GM12878 (cell line): ENCODE results near the gene LUZP2. TPM values are rescaled to one million over a fixed set of nuclear protein-coding genes. Genes with fewer than 3 reads are reported as not detected.

ENCODE experiments used
- ATAC-seq: fragments of 200-7000 bp; cut with Tn5 transposase; 3 replicates; pipeline ENCODE4 v1.9.1; 2020; ENCODE audit warnings: mild to moderate bottlenecking, moderate library complexity
- BruUV-seq: library from RNA; stranded (reverse); fragments of 400-500 nt; replicated peaks from 2 replicates; lab custom pipeline; 2021; lab: Mats Ljungman, UMichigan
- CTCF ChIA-PET: fragments of 300-600 bp; sonication (Branson Sonifier 250); formaldehyde crosslinking; extraction: SDS; loops from one replicate; lab custom pipeline; 2021; ENCODE audit warnings: inconsistent platforms; lab: Yijun Ruan, JAX
- POLR2A ChIA-PET: fragments of 350-600 bp; formaldehyde crosslinking; extraction: SDS; loops from one replicate; lab custom pipeline; 2021; ENCODE audit warnings: inconsistent platforms; lab: Charles Lee
- RAD21 ChIA-PET: fragments of 300-600 bp; sonication (Branson Sonifier 250); formaldehyde crosslinking; loops from one replicate; lab custom pipeline; 2023; ENCODE audit warnings: antibody characterized with exemption; ENCODE audit not compliant: unreplicated experiment; lab: Charles Lee
- SMC1A ChIA-PET: fragments of 300-600 bp; sonication (Branson Sonifier 250); formaldehyde crosslinking; loops from one replicate; lab custom pipeline; 2023; ENCODE audit not compliant: unreplicated experiment, uncharacterized antibody; lab: Charles Lee
- DNase-seq: peaks from one replicate; pipeline ENCODE4 v3.0.0-alpha.2; 2011; ENCODE audit warnings: low read depth, low spot score
- FAIRE-seq: peaks from 3 replicates; lab custom pipeline; 2011; peaks lifted over from hg19 to GRCh38; lab: Jason Lieb, UNC
- H2AFZ ChIP-seq: 2 replicates; pipeline ENCODE4 v1.6.0; 2011; ENCODE audit warnings: low read depth, low read length, control low read depth; ENCODE audit not compliant: control insufficient read depth
- H3K27ac ChIP-seq: 2 replicates; pipeline ENCODE4 v1.5.1; 2011; ENCODE audit warnings: control low read depth; ENCODE audit not compliant: control insufficient read depth, insufficient read depth
- H3K27me3 ChIP-seq, 2 experiments: replicated peaks in 1 of 2; 2 replicates each; pipeline versions ENCODE4 v1.6.0 to v1.6.1; 2011; ENCODE audit warnings: low read length in 1 of 2; ENCODE audit not compliant: control insufficient read depth in 2 of 2, insufficient read depth in 2 of 2
- H3K36me3 ChIP-seq, 2 experiments: 2 replicates each; pipeline ENCODE4 v1.5.1; 2011; ENCODE audit warnings: low read length in 1 of 2; ENCODE audit not compliant: control insufficient read depth in 2 of 2, insufficient read depth in 2 of 2
- H3K4me1 ChIP-seq: 2 replicates; pipeline ENCODE4 v1.6.1; 2011; ENCODE audit warnings: mild to moderate bottlenecking, low read length, moderate library complexity, mixed read lengths; ENCODE audit not compliant: control insufficient read depth, insufficient read depth
- H3K4me2 ChIP-seq: 2 replicates; pipeline ENCODE4 v1.6.0; 2011; ENCODE audit warnings: control low read depth; ENCODE audit not compliant: control insufficient read depth, insufficient read depth
- H3K4me3 ChIP-seq: fragments of 200-600 bp; sonication (generic); 2 replicates; pipeline ENCODE4 v1.5.1; 2016
- H3K79me2 ChIP-seq: 2 replicates; pipeline ENCODE4 v1.6.0; 2011; ENCODE audit warnings: low read length; ENCODE audit not compliant: control insufficient read depth, insufficient read depth
- H3K9ac ChIP-seq: 2 replicates; pipeline ENCODE4 v1.8.0; 2011; ENCODE audit warnings: low read length, control low read depth, mixed read lengths; ENCODE audit not compliant: control insufficient read depth, insufficient read depth
- H3K9me3 ChIP-seq: replicated peaks from 3 replicates; pipeline ENCODE4 v1.5.1; 2011; ENCODE audit warnings: mild to moderate bottlenecking, low read length; ENCODE audit not compliant: control insufficient read depth, insufficient read depth
- H4K20me1 ChIP-seq: 2 replicates; pipeline ENCODE4 v1.6.0; 2011; ENCODE audit not compliant: control insufficient read depth, insufficient read depth
- BCL11A ChIP-seq: IDR thresholded peaks from 2 replicates; pipeline ENCODE4 v1.6.1; 2011; ENCODE audit warnings: low read depth, low read length
- BMI1 ChIP-seq: fragments of 450-650 bp; IDR thresholded peaks from 2 replicates; pipeline ENCODE4 v1.6.1; 2016; ENCODE audit warnings: mild to moderate bottlenecking, moderate library complexity, borderline replicate concordance
- CBFB ChIP-seq: IDR thresholded peaks from 2 replicates; pipeline ENCODE4 v1.6.1; 2016; ENCODE audit warnings: antibody characterized with exemption, low read depth
- CBX5 ChIP-seq: sonication (generic); IDR thresholded peaks from 2 replicates; pipeline ENCODE4 v1.6.1; 2016; ENCODE audit warnings: low read depth, moderate library complexity, mild to moderate bottlenecking, inconsistent platforms
- EED ChIP-seq: sonication (generic); IDR thresholded peaks from 2 replicates; pipeline ENCODE4 v1.6.1; 2016; ENCODE audit warnings: antibody characterized with exemption, low read depth
- HDGF ChIP-seq: fragments of 450-650 bp; IDR thresholded peaks from 2 replicates; pipeline ENCODE4 v1.6.1; 2016; ENCODE audit warnings: antibody characterized with exemption
- JUND ChIP-seq: IDR thresholded peaks from 2 replicates; pipeline ENCODE4 v1.6.1; 2012; ENCODE audit warnings: low read depth, mild to moderate bottlenecking, low read length, improper control_type of control experiment, moderate library complexity
- MYB ChIP-seq: fragments of 150-350 bp; IDR thresholded peaks from 2 replicates; pipeline ENCODE4 v1.6.1; 2014; ENCODE audit warnings: mild to moderate bottlenecking, low read depth, low read length, borderline replicate concordance
- NRF1 ChIP-seq: conservative IDR thresholded peaks from 2 replicates; pipeline ENCODE4 v1.6.1; 2011; ENCODE audit warnings: mild to moderate bottlenecking, low read depth, low read length, improper control_type of control experiment
- POLR2A ChIP-seq: IDR thresholded peaks from 2 replicates; pipeline ENCODE4 v1.6.1; 2011; ENCODE audit warnings: low read depth, mild to moderate bottlenecking, low read length
- POU2F2 ChIP-seq: IDR thresholded peaks from 3 replicates; pipeline ENCODE4 v1.6.1; 2011; ENCODE audit warnings: low read depth, mild to moderate bottlenecking, low read length, borderline replicate concordance
- RB1 ChIP-seq: fragments of 450-650 bp; formaldehyde crosslinking; IDR thresholded peaks from 2 replicates; pipeline ENCODE4 v1.6.1; 2017; ENCODE audit warnings: mild to moderate bottlenecking, borderline replicate concordance
- SIN3A ChIP-seq: IDR thresholded peaks from 2 replicates; pipeline ENCODE4 v1.6.1; 2012; ENCODE audit warnings: low read depth, low read length, improper control_type of control experiment
- TAF1 ChIP-seq: IDR thresholded peaks from 2 replicates; pipeline ENCODE4 v1.6.1; 2011; ENCODE audit warnings: mild to moderate bottlenecking, low read depth, low read length, borderline replicate concordance
- TBL1XR1 ChIP-seq: IDR thresholded peaks from 2 replicates; pipeline ENCODE4 v1.6.1; 2012; ENCODE audit warnings: low read depth, low read length, improper control_type of control experiment
- ZBED1 ChIP-seq: IDR thresholded peaks from 2 replicates; pipeline ENCODE4 v1.6.1; 2016; ENCODE audit warnings: borderline replicate concordance
- WGBS: methylation state at CpG from one replicate; pipeline ENCODE4 v1.1.6; 2016; ENCODE audit warnings: low lambda C conversion rate; ENCODE audit not compliant: insufficient replicate concordance, insufficient coverage; ENCODE audit errors: missing lambda C conversion rate; 5-methylcytosine and 5-hydroxymethylcytosine counted together
- in situ Hi-C: fragments of 300-500 bp; cut with MboI; formaldehyde crosslinking; loops from 9 replicates; pipeline ENCODE4 v1.14.3; 2018; ENCODE audit warnings: mixed read lengths
- intact Hi-C: fragments of 100-400 bp; cut with micrococcal nuclease; formaldehyde crosslinking; loops from one replicate; pipeline ENCODE4 v1.14.2; 2022; ENCODE audit not compliant: unreplicated experiment
- polyA plus RNA-seq, 11 experiments: library from polyadenylated mRNA; depleted of rRNA in 4 of 11; unstranded in 6 of 11; stranded (reverse) in 5 of 11; fragments of >200 nt; fragmentation: Nextera tagmentation in 4 of 11; fragmentation: Illumina TruSeq in 1 of 11; extraction: Ambion mirVana in 4 of 11; extraction: Trizol in 1 of 11; gene quantifications; 1 replicate in 1 of 11; 2 replicates in 10 of 11; pipeline versions ENCODE4 v1.2.1 to v1.2.3, GENCODE V29; 2011 to 2016; ENCODE audit warnings: inconsistent platforms in 2 of 11, missing spikeins in 2 of 11, low read depth in 1 of 11
- total RNA-seq, 4 experiments: library from RNA; depleted of rRNA in 3 of 4; stranded (reverse); fragments of >200 nt in 3 of 4; fragmentation: Illumina TruSeq in 1 of 4; extraction: Trizol in 1 of 4; gene quantifications; 2 replicates each; pipeline versions ENCODE4 v1.2.1 to v1.2.3, GENCODE V29; 2013 to 2021
- TF ChIP-seq, protein P1 (sequence below): fragments of 450-650 bp; conservative IDR thresholded peaks from 2 replicates; pipeline ENCODE4 v1.6.1; 2017; ENCODE audit warnings: mild to moderate bottlenecking, moderate library complexity
- TF ChIP-seq, protein P2 (sequence below): IDR thresholded peaks from 2 replicates; pipeline ENCODE4 v1.6.1; 2011; ENCODE audit warnings: borderline replicate concordance, low read depth, mild to moderate bottlenecking, moderate library complexity, mixed read lengths, low read length; ENCODE audit not compliant: insufficient read depth; ENCODE audit errors: extremely low read length

LUZP2 gene
- total and polyA plus RNA-seq, 10 of the 15 experiments (the other 5 are each of a cell fraction or from before 2014, with no cell fraction given) = not detected

DNA sequence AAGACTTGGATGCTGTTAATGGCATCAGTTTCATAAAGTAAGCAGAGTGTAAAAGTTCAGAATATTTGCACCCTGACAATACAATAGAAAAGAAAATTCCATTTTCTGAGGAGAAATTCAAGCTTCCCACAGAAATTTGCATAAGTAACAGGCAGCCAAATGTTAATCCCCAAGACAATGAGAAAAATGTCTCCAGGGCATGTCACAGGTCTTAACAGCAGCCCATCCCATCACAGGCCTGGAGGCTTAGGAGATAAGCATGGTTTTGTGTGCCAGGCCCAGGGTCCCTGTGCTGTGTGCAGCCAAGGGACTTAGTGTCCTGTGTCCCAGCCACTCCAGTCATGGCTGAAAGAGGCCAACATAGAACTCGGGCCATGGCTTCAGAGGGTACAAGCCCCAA, 347.6 kb downstream of the LUZP2 start:
- TF ChIP-seq, protein P1, sequence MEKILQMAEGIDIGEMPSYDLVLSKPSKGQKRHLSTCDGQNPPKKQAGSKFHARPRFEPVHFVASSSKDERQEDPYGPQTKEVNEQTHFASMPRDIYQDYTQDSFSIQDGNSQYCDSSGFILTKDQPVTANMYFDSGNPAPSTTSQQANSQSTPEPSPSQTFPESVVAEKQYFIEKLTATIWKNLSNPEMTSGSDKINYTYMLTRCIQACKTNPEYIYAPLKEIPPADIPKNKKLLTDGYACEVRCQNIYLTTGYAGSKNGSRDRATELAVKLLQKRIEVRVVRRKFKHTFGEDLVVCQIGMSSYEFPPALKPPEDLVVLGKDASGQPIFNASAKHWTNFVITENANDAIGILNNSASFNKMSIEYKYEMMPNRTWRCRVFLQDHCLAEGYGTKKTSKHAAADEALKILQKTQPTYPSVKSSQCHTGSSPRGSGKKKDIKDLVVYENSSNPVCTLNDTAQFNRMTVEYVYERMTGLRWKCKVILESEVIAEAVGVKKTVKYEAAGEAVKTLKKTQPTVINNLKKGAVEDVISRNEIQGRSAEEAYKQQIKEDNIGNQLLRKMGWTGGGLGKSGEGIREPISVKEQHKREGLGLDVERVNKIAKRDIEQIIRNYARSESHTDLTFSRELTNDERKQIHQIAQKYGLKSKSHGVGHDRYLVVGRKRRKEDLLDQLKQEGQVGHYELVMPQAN = no peak
- TF ChIP-seq POU2F2 (no peak), NRF1 (no peak), TAF1 (no peak)
- TF ChIP-seq, all 136 proteins: peak for 0

DNA sequence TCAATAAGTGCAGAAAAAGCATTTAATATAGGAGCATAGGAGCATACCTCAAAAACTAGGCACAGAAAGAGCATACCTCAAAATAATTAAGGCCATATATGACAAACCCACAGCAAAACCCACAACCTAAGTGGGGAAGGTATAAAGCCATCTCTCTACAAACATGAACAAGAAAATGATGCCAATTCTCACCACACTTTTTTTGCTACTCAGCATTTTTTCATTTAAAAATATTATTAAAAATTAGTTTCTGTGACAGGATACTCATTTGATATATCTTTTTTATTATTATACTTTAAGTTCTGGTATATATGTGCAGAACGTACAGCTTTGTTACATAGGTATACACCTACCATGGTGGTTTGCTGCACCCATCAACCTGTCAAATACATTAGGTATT, 352.0 kb downstream of the LUZP2 start:
- Histone ChIP-seq H3K79me2 (no peaks in the 10 kb centered on the region), H3K4me3 (no peak overlapping the region), H3K27ac (no peak overlapping the region), H4K20me1 (no peaks in the 10 kb centered on the region)
- TF ChIP-seq, protein P2, sequence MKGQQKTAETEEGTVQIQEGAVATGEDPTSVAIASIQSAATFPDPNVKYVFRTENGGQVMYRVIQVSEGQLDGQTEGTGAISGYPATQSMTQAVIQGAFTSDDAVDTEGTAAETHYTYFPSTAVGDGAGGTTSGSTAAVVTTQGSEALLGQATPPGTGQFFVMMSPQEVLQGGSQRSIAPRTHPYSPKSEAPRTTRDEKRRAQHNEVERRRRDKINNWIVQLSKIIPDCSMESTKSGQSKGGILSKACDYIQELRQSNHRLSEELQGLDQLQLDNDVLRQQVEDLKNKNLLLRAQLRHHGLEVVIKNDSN = no peak
- no peak for TF ChIP-seq CBX5
- no peak for TF ChIP-seq BMI1
- TF ChIP-seq CBFB = no peak
- no peak for TF ChIP-seq BCL11A
- no peak for TF ChIP-seq MYB
- TF ChIP-seq RB1 = no peak
- TF ChIP-seq EED = no peak
- TF ChIP-seq SIN3A = no peak
- no peak for TF ChIP-seq ZBED1
- TF ChIP-seq JUND = no peak
- no peak for TF ChIP-seq POLR2A
- TF ChIP-seq HDGF = no peak
- TF ChIP-seq TBL1XR1 = no peak
- TF ChIP-seq, all 136 proteins: peak for 0
- intact Hi-C loops = no loop called here
- H3K4me2 ChIP-seq = no peak overlapping the region
- no peak overlapping the region for H2AFZ ChIP-seq
- no peaks in the 10 kb centered on the region for H3K4me1 ChIP-seq
- DNase-seq (no peak), ATAC-seq (no peak), FAIRE-seq (no peak)
- no peaks in the 10 kb centered on the region for H3K27me3 ChIP-seq
- WGBS = 6% methylated on average over 1 of the region's 1 CpG
- no peaks in the 10 kb centered on the region for H3K36me3 ChIP-seq
- H3K9ac ChIP-seq = no peak overlapping the region
- RAD21 ChIA-PET = no interaction called here
- no peaks in the 10 kb centered on the region for H3K9me3 ChIP-seq
- BruUV-seq = no TSS peak
- POLR2A ChIA-PET = no interaction called here
- SMC1A ChIA-PET = no interaction called here
- in situ Hi-C loops = no loop called here
- CTCF ChIA-PET = no interaction called here

More for the DNA sequence above, 347.6 kb downstream of the LUZP2 start:
- DNase-seq (no peak), FAIRE-seq (no peak), ATAC-seq (no peak)
- H3K27ac ChIP-seq = no peak overlapping the region
- H3K4me3 ChIP-seq = no peak overlapping the region
- H4K20me1 ChIP-seq = no peaks in the 10 kb centered on the region
- no peaks in the 10 kb centered on the region for H3K9me3 ChIP-seq
- ChIA-PET POLR2A (no interaction called here), SMC1A (no interaction called here), RAD21 (no interaction called here), CTCF (interaction anchor here (0.6 kb wide), 1 partner anchor 477 kb away, joined by 3 read pairs; no protein-coding TSS in a partner anchor)
- H3K27me3 ChIP-seq = no peaks in the 10 kb centered on the region
- 0% methylated on average over 1 of the region's 1 CpG for WGBS
- intact Hi-C loops = no loop called here
- H3K4me2 ChIP-seq = no peak overlapping the region
- H3K79me2 ChIP-seq = no peaks in the 10 kb centered on the region
- no peak overlapping the region for H2AFZ ChIP-seq
- in situ Hi-C loops = no loop called here
- no TSS peak for BruUV-seq
- H3K4me1 ChIP-seq = no peaks in the 10 kb centered on the region
- no peak overlapping the region for H3K9ac ChIP-seq
- H3K36me3 ChIP-seq = no peaks in the 10 kb centered on the region
